GM04504 (cell line): ENCODE measurements around the gene TOMM34.

Experiments
- DNase-seq: peaks from one replicate; pipeline ENCODE4 v3.0.0-alpha.2; 2012; ENCODE audit warnings: low read depth

Gene TOMM34

GRCh38 chr20:44930517-44931168, 29.6 kb downstream of the TOMM34 start:
- DNase-seq: no peak

- no peak for DNase-seq
Measured at GRCh38 chr20:44928595-44928994, 31.6 kb downstream of the TOMM34 start.

GRCh38 chr20:44924541-44924940, 35.7 kb downstream of the TOMM34 start:
- DNase-seq: no peak

GRCh38 chr20:44921447-44921846, 38.8 kb downstream of the TOMM34 start:
- no peak for DNase-seq

- DNase-seq: no peak
Measured at GRCh38 chr20:44918761-44919160, 41.4 kb downstream of the TOMM34 start.

- no peak for DNase-seq
Measured at GRCh38 chr20:44918342-44918741, 41.9 kb downstream of the TOMM34 start.

GRCh38 chr20:44917399-44917798, 42.8 kb downstream of the TOMM34 start:
- no peak for DNase-seq

- no peak for DNase-seq
Measured at GRCh38 chr20:44916586-44916985, 43.6 kb downstream of the TOMM34 start.

GRCh38 chr20:44914924-44915323, 45.3 kb downstream of the TOMM34 start:
- DNase-seq: no peak

GRCh38 chr20:44912189-44912588, 48.0 kb downstream of the TOMM34 start:
- no peak for DNase-seq

GRCh38 chr20:44911264-44911921, 48.8 kb downstream of the TOMM34 start:
- DNase-seq: no peak

- no peak for DNase-seq
Measured at GRCh38 chr20:44910690-44911262, 49.4 kb downstream of the TOMM34 start.

GRCh38 chr20:44909872-44910689, 50.1 kb downstream of the TOMM34 start, which contains the start of gene PABPC1L:
PABPC1L (plus strand) TSS chr20:44910060; CDS start chr20:44910144, 84 bp downstream.
- no peak for DNase-seq

GRCh38 chr20:44908987-44909871, 51.0 kb downstream of the TOMM34 start:
- no peak for DNase-seq

GRCh38 chr20:44904377-44904776, 55.8 kb downstream of the TOMM34 start:
- no peak for DNase-seq

GRCh38 chr20:44901974-44902373, 58.2 kb downstream of the TOMM34 start:
- DNase-seq: no peak

- DNase-seq: no peak
Measured at GRCh38 chr20:44900231-44900854, 59.9 kb downstream of the TOMM34 start.

GRCh38 chr20:44897133-44897532, 63.1 kb downstream of the TOMM34 start:
- DNase-seq: no peak

- no peak for DNase-seq
Measured at GRCh38 chr20:44896583-44896982, 63.6 kb downstream of the TOMM34 start.

- no peak for DNase-seq
Measured at GRCh38 chr20:44894959-44895358, 65.2 kb downstream of the TOMM34 start.
